H9 (cell line): ENCODE measurements around the gene P3H2. TPM values are rescaled to one million over a fixed set of nuclear protein-coding genes. Genes with fewer than 3 reads are reported as not detected.

Experiments used
- DNase-seq: peaks from one replicate; pipeline ENCODE4 v3.0.0-alpha.2; 2017
- H2AFZ ChIP-seq: one replicate; pipeline ENCODE4 v1.6.1; 2013; ENCODE audit warnings: mild to moderate bottlenecking, low read length, control low read depth, moderate library complexity
- H2AK5ac ChIP-seq: 2 replicates; pipeline ENCODE4 v1.6.1; 2013; ENCODE audit warnings: low read length, control low read depth, mixed read lengths; ENCODE audit not compliant: insufficient read length
- H2BK120ac ChIP-seq: one replicate; pipeline ENCODE4 v1.6.1; 2013; ENCODE audit warnings: low read depth, mild to moderate bottlenecking, low read length, control low read depth, inconsistent platforms; ENCODE audit not compliant: poor library complexity, severe bottlenecking
- H2BK12ac ChIP-seq: 2 replicates; pipeline ENCODE4 v1.6.1; 2013; ENCODE audit warnings: low read length, control low read depth, mixed read lengths, low read depth; ENCODE audit not compliant: insufficient read length
- H2BK15ac ChIP-seq: 2 replicates; pipeline ENCODE4 v1.6.1; 2013; ENCODE audit warnings: low read depth, low read length, control low read depth
- H2BK20ac ChIP-seq: one replicate; pipeline ENCODE4 v1.6.1; 2013; ENCODE audit warnings: low read depth, mild to moderate bottlenecking, low read length, control low read depth, inconsistent platforms; ENCODE audit not compliant: poor library complexity, severe bottlenecking
- H2BK5ac ChIP-seq: 2 replicates; pipeline ENCODE4 v1.6.1; 2013; ENCODE audit warnings: low read length, control low read depth, mixed read lengths; ENCODE audit not compliant: insufficient read length
- H3K14ac ChIP-seq: 2 replicates; pipeline ENCODE4 v1.6.1; 2013; ENCODE audit warnings: low read length, control low read depth; ENCODE audit not compliant: insufficient read depth
- H3K18ac ChIP-seq: 2 replicates; pipeline ENCODE4 v1.6.1; 2013; ENCODE audit warnings: low read depth, mild to moderate bottlenecking, mixed read lengths, low read length, control low read depth; ENCODE audit not compliant: insufficient read length
- H3K23ac ChIP-seq: 2 replicates; pipeline ENCODE4 v1.6.1; 2013; ENCODE audit warnings: low read length, control low read depth, mixed read lengths, low read depth; ENCODE audit not compliant: insufficient read length
- H3K23me2 ChIP-seq: 2 replicates; pipeline ENCODE4 v1.6.1; 2013; ENCODE audit warnings: low read depth, mild to moderate bottlenecking, mixed read lengths, low read length, control low read depth; ENCODE audit not compliant: insufficient read length, poor library complexity, severe bottlenecking
- H3K27ac ChIP-seq: 2 replicates; pipeline ENCODE4 v1.5.1; 2013; ENCODE audit warnings: low read length, control low read depth, mixed read lengths, low read depth; ENCODE audit not compliant: insufficient read length
- H3K27me3 ChIP-seq: 2 replicates; pipeline ENCODE4 v1.6.1; 2013; ENCODE audit warnings: low read length, control low read depth, inconsistent platforms; ENCODE audit not compliant: insufficient read depth
- H3K4ac ChIP-seq: 2 replicates; pipeline ENCODE4 v1.6.1; 2013; ENCODE audit warnings: low read depth, mild to moderate bottlenecking, control low read depth, inconsistent platforms, low read length, moderate library complexity
- H3K4me1 ChIP-seq: 2 replicates; pipeline ENCODE4 v1.6.1; 2013; ENCODE audit warnings: low read length, control low read depth, inconsistent platforms; ENCODE audit not compliant: insufficient read depth
- H3K4me2 ChIP-seq: 2 replicates; pipeline ENCODE4 v1.6.1; 2013; ENCODE audit warnings: low read length, control low read depth, mixed read lengths; ENCODE audit not compliant: insufficient read length, insufficient read depth
- H3K56ac ChIP-seq: 2 replicates; pipeline ENCODE4 v1.6.1; 2013; ENCODE audit warnings: low read depth, mild to moderate bottlenecking, mixed read lengths, low read length, control low read depth; ENCODE audit not compliant: insufficient read length
- H3K79me1 ChIP-seq: 2 replicates; pipeline ENCODE4 v1.6.1; 2013; ENCODE audit warnings: low read depth, mild to moderate bottlenecking, moderate library complexity, low read length, control low read depth, inconsistent platforms; ENCODE audit not compliant: insufficient read depth, poor library complexity, severe bottlenecking
- H3K79me2 ChIP-seq: 2 replicates; pipeline ENCODE4 v1.6.1; 2013; ENCODE audit warnings: low read length, control low read depth, inconsistent platforms; ENCODE audit not compliant: insufficient read depth
- H3K9ac ChIP-seq: 2 replicates; pipeline ENCODE4 v1.6.1; 2013; ENCODE audit warnings: low read length, control low read depth, mixed read lengths; ENCODE audit not compliant: insufficient read length; ENCODE audit errors: extremely low read depth
- H3K9me3 ChIP-seq: one replicate; pipeline ENCODE4 v1.6.1; 2013; ENCODE audit warnings: low read depth, low read length, inconsistent platforms; ENCODE audit not compliant: control insufficient read depth
- H3T11ph ChIP-seq: one replicate; pipeline ENCODE4 v1.6.1; 2013; ENCODE audit warnings: mild to moderate bottlenecking, low read length, control low read depth, inconsistent platforms
- H4K20me1 ChIP-seq: one replicate; pipeline ENCODE4 v1.6.1; 2013; ENCODE audit not compliant: control insufficient read depth, insufficient read length, insufficient read depth
- H4K5ac ChIP-seq: 2 replicates; pipeline ENCODE4 v1.6.1; 2013; ENCODE audit warnings: low read depth, mild to moderate bottlenecking, mixed read lengths, low read length, control low read depth; ENCODE audit not compliant: insufficient read length
- H4K8ac ChIP-seq: replicated peaks from 2 replicates; pipeline ENCODE4 v1.6.1; 2013; ENCODE audit warnings: low read length, control low read depth, mixed read lengths, low read depth; ENCODE audit not compliant: insufficient read length
- H4K91ac ChIP-seq: 2 replicates; pipeline ENCODE4 v1.6.1; 2013; ENCODE audit warnings: low read depth, mild to moderate bottlenecking, moderate library complexity, mixed read lengths, low read length, control low read depth; ENCODE audit not compliant: insufficient read length
- H3K27ac Mint-ChIP-seq, 3 experiments: 2 replicates in 2 of 3; 3 replicates in 1 of 3; pipeline ENCODE4 v1.8.0; 2020 to 2021; ENCODE audit warnings: mixed read lengths in 3 of 3, mild to moderate bottlenecking in 1 of 3, moderate library complexity in 1 of 3
- H3K27me3 Mint-ChIP-seq: 2 replicates; pipeline ENCODE4 v1.8.0; 2021; ENCODE audit warnings: low read depth, mild to moderate bottlenecking, moderate library complexity, mixed read lengths
- H3K36me3 Mint-ChIP-seq, 3 experiments: 2 replicates in 2 of 3; 3 replicates in 1 of 3; pipeline ENCODE4 v1.8.0; 2020 to 2021; ENCODE audit warnings: low read depth in 3 of 3, mixed read lengths in 3 of 3; ENCODE audit not compliant: insufficient read depth in 1 of 3
- H3K4me1 Mint-ChIP-seq, 2 experiments: 2 replicates each; pipeline ENCODE4 v1.8.0; 2020; ENCODE audit warnings: mixed read lengths in 2 of 2
- H3K4me3 Mint-ChIP-seq, 2 experiments: 2 replicates in 1 of 2; 3 replicates in 1 of 2; pipeline ENCODE4 v1.8.0; 2020 to 2021; ENCODE audit warnings: mild to moderate bottlenecking in 2 of 2, mixed read lengths in 2 of 2, moderate library complexity in 1 of 2
- H3K9me3 Mint-ChIP-seq, 2 experiments: 2 replicates in 1 of 2; 3 replicates in 1 of 2; pipeline ENCODE4 v1.8.0; 2020; ENCODE audit warnings: mild to moderate bottlenecking in 2 of 2, mixed read lengths in 2 of 2, moderate library complexity in 1 of 2
- WGBS: extraction: QIAGEN DNeasy Blood & Tissue Kit; methylation state at CpG from one replicate; pipeline ENCODE4 v1.1.7; 2013; ENCODE audit warnings: missing lambda C conversion rate, low lambda C conversion rate, mixed read lengths; ENCODE audit not compliant: insufficient read length; ENCODE audit errors: extremely low coverage; 5-methylcytosine and 5-hydroxymethylcytosine counted together
- total RNA-seq: library from RNA; stranded (reverse); gene quantifications from 2 replicates; pipeline ENCODE4 v1.2.1, GENCODE V29; 2021
- TF ChIP-seq, protein P1 (sequence below): fragments of 200-600 bp; sonication (generic); conservative IDR thresholded peaks from 3 replicates; pipeline ENCODE4 v1.8.0; 2021; ENCODE audit warnings: antibody characterized with exemption, mild to moderate bottlenecking

P3H2 gene
- total RNA-seq, 1 experiment from 2014 or later, result 41.5 TPM

DNA sequence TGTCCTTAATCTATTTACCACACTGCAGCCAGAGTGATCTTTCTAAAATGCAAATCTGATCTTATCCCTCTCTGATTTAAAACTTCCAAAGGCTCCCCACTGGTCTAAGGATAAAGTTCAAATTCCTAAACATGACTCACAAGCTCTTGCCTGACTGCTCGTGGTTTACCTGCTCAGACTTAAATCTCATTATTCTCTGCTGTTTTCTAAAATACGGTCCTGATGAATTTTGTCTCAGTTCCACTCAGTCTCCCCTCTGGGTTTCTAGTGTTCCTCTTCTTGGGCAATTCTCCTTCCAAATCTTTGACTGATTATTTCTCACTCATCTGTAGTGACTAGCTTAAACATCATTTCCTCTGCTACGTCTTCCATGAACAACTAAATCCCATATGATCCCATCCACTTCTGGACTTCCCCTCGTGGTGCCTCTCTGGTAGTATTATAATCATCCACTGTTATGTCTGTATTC, 108.3 kb downstream of the P3H2 start:
- no peak overlapping the region for H4K5ac ChIP-seq
- no peaks in the 10 kb centered on the region for H3K79me2 ChIP-seq
- no peaks in the 10 kb centered on the region for H4K20me1 ChIP-seq
- H2AFZ ChIP-seq, result no peak overlapping the region
- no peak overlapping the region for H3T11ph ChIP-seq
- peak overlapping the region; percentile 39 for H3K27ac ChIP-seq
- Mint-ChIP-seq H3K9me3 (no peaks in the 10 kb centered on the region), H3K4me3 (peak overlapping the region in 1 of 2 experiments; percentile 1; a peak in 1 of 5 replicates), H3K27ac (peak overlapping the region; percentile 56 to 89 (median 85)), H3K27me3 (no peaks in the 10 kb centered on the region), H3K4me1 (peaks cover 63 to 68% of the 10 kb centered on the region in 2 experiments), H3K36me3 (peaks cover 0 to 8% (median 2%) of the 10 kb centered on the region in 3 experiments; a peak in 4 of 7 replicates)
- TF ChIP-seq, protein P1, sequence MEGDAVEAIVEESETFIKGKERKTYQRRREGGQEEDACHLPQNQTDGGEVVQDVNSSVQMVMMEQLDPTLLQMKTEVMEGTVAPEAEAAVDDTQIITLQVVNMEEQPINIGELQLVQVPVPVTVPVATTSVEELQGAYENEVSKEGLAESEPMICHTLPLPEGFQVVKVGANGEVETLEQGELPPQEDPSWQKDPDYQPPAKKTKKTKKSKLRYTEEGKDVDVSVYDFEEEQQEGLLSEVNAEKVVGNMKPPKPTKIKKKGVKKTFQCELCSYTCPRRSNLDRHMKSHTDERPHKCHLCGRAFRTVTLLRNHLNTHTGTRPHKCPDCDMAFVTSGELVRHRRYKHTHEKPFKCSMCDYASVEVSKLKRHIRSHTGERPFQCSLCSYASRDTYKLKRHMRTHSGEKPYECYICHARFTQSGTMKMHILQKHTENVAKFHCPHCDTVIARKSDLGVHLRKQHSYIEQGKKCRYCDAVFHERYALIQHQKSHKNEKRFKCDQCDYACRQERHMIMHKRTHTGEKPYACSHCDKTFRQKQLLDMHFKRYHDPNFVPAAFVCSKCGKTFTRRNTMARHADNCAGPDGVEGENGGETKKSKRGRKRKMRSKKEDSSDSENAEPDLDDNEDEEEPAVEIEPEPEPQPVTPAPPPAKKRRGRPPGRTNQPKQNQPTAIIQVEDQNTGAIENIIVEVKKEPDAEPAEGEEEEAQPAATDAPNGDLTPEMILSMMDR, result no peak
- no peaks in the 10 kb centered on the region for H3K27me3 ChIP-seq
- no peak overlapping the region for H2AK5ac ChIP-seq
- H4K91ac ChIP-seq, result no peak overlapping the region
- no CpG with 5 or more reads among the region's 4 CpGs for WGBS
- no peak overlapping the region for H3K14ac ChIP-seq
- no peaks in the 10 kb centered on the region for H3K23me2 ChIP-seq
- H2BK12ac ChIP-seq, result no peak overlapping the region
- H3K4me2 ChIP-seq, result peak overlapping the region; percentile 24
- H2BK20ac ChIP-seq, result no peak overlapping the region
- no peaks in the 10 kb centered on the region for H3K79me1 ChIP-seq
- DNase-seq, result no peak
- no peak overlapping the region for H3K18ac ChIP-seq
- H3K9me3 ChIP-seq, result no peaks in the 10 kb centered on the region
- peaks cover 9% of the 10 kb centered on the region for H3K4me1 ChIP-seq
- H2BK15ac ChIP-seq, result no peak overlapping the region
- H3K4ac ChIP-seq, result no peak overlapping the region
- H2BK5ac ChIP-seq, result no peak overlapping the region
- no peak overlapping the region for H4K8ac ChIP-seq
- no peak overlapping the region for H2BK120ac ChIP-seq
- no peak overlapping the region for H3K9ac ChIP-seq
- H3K23ac ChIP-seq, result no peak overlapping the region
- H3K56ac ChIP-seq, result no peak overlapping the region
